Gastroesophageal sphincter (tissue), 4 donors: ENCODE results near the gene TEX101. TPM values are rescaled to one million over a fixed set of nuclear protein-coding genes. Genes with fewer than 3 reads are reported as not detected.
A peak's percentile ranks its signal among the peaks of the same experiment; 100 is the strongest.
"Not testable (repeated sequence)": the region's sequence is repeated elsewhere in the genome, so short reads cannot be mapped to it uniquely, and the experiment has no call there.

Experiments used
- ATAC-seq: fragments of 150-250 bp; one replicate; pipeline ENCODE4 v1.9.1; 2016; ENCODE audit warnings: mild to moderate bottlenecking, moderate library complexity
- H3K27ac ChIP-seq, 4 donors: fragments of 200-600 bp; sonication (generic) in 3 of 4; 1 replicate in 3 of 4; 2 replicates in 1 of 4; pipeline ENCODE4 v1.5.1; 2016 to 2019
- H3K27me3 ChIP-seq: fragments of 200-600 bp; sonication (generic); one replicate; pipeline ENCODE4 v1.5.1; 2019
- H3K36me3 ChIP-seq, 2 donors: fragments of 200-600 bp; sonication (generic); one replicate each; pipeline ENCODE4 v1.5.1; 2019; ENCODE audit warnings: control low read depth in 1 of 2
- H3K4me1 ChIP-seq, 3 donors: fragments of 200-600 bp; sonication (generic); 1 replicate in 2 of 3; 2 replicates in 1 of 3; pipeline ENCODE4 v1.5.1; 2016 to 2019; ENCODE audit warnings: control low read depth in 2 of 3
- H3K4me3 ChIP-seq, 2 donors: fragments of 200-600 bp; sonication (generic); one replicate each; pipeline ENCODE4 v1.5.1; 2019; ENCODE audit warnings: mild to moderate bottlenecking in 1 of 2, moderate library complexity in 1 of 2
- H3K9me3 ChIP-seq, 3 donors: fragments of 200-600 bp; sonication (generic); one replicate each; pipeline ENCODE4 v1.5.1; 2017 to 2019; ENCODE audit warnings: control low read depth in 2 of 3
- EP300 ChIP-seq: sonication (generic); formaldehyde crosslinking; IDR thresholded peaks from one replicate; pipeline ENCODE4 v1.6.1; 2017; ENCODE audit warnings: antibody characterized with exemption, mild to moderate bottlenecking
- POLR2A ChIP-seq, 2 donors: fragments of 450-650 bp; IDR thresholded peaks; one replicate each; pipeline ENCODE4 v1.6.1; 2017; ENCODE audit warnings: antibody characterized with exemption in 2 of 2, mild to moderate bottlenecking in 2 of 2, moderate library complexity in 1 of 2
- POLR2AphosphoS5 ChIP-seq: sonication (generic); formaldehyde crosslinking; IDR thresholded peaks from one replicate; pipeline ENCODE4 v1.6.1; 2017; ENCODE audit warnings: antibody characterized with exemption
- WGBS, 2 donors: methylation state at CpG; one replicate each; pipeline ENCODE4 v1.1.5; 2018; ENCODE audit warnings: low coverage in 1 of 2; 5-methylcytosine and 5-hydroxymethylcytosine counted together
- total RNA-seq, 4 donors: library from RNA; depleted of rRNA; stranded (reverse); fragments of >200 nt; gene quantifications; one replicate each; pipeline ENCODE4 v1.1.0, GENCODE V29; 2016
- TF ChIP-seq, protein P1 (sequence below), 4 experiments: fragments of 200-600 bp in 2 of 4; fragments of 450-650 bp in 2 of 4; sonication (generic) in 1 of 4; IDR thresholded peaks; one replicate each; pipeline ENCODE4 v1.5.1; 2017 to 2019; ENCODE audit warnings: antibody characterized with exemption in 4 of 4, mild to moderate bottlenecking in 2 of 4, moderate library complexity in 2 of 4

Gene TEX101
- total RNA-seq, 4 donors from 2014 or later = not detected

DNA sequence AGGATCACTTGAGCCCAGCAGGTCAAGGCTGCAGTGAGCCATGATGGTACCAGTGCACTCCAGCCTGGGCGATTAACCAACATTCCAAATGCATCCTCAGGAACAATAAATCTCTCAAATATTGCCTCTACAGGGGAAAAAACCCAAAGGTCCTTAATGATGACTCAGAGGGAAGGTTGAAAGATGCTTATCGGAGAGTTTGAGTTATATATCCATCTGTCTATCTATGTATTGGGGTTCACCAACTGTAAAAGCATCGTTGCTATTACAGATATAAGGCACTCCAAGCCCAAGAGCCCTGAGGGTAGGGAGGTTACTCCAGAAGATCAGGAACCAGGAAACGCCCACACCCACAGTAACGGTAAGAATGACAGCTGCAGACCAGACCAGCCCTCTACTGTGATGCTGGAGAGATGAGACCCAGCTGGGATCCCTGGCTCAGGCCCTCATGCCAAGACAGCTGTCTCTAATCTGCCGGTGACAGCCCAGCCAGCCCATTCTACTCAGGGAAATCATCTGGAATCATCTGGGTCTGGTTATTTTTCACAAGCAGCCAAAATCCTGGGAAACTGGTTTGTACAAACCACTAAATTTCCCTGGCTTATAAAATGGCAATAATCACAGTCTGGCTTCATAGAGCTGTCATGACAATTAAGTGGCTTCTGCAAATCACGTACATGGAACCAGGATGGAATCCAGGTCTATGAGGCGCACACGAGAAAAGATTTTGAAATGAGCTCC is 23.8 kb downstream of the TEX101 start:
- H3K9me3 ChIP-seq = no peaks in the 10 kb centered on the region
- ATAC-seq = peak; percentile 93
- WGBS, 2 donors = 11 to 35% methylated on average over 4 to 8 of the region's 9 CpGs
- H3K4me1 ChIP-seq = peaks cover 0 to 15% (median 5%) of the 10 kb centered on the region in 3 donors
- TF ChIP-seq EP300 (no peak), POLR2AphosphoS5 (peak; percentile 85)
- no peak overlapping the region for H3K4me3 ChIP-seq
- peaks cover 13% of the 10 kb centered on the region for H3K27me3 ChIP-seq
- no peaks in the 10 kb centered on the region for H3K36me3 ChIP-seq
- peak overlapping the region in 1 of 4 donors; percentile 59 for H3K27ac ChIP-seq

DNA sequence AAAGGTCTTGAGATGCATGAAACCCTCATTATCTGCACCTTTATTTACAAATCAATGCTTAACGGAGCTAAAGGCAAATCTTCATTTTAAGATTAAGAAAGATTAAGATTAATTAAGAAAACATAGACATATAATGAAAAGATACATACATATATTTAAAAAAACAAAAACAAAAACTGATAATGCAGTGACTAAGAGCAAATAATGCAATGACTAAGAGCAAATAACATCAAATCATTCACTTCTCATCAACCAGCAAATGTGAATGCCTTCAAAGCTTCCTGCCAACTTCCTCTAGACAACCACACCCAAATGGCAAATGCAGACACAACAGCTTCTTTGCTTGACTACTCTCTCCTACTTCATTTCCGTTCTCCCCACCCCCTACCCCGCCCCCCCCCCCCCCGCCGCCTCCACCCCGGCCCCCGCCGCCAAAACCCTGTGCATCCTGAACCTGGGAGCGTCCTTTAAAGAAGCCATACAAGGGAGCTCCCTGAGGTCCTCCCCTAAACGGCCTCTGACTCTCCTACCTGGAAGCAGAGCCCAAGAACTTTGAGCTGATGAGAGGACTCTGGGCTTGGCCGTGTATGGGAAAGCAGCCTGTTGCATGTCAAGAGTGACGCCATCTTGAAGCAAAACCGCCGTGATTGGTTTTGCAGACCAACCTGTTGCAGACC is 24.5 kb downstream of the TEX101 start:
- peak; percentile 62 for ATAC-seq
- 6 to 20% methylated on average over 2 of the region's 14 CpGs for WGBS, 2 donors

DNA sequence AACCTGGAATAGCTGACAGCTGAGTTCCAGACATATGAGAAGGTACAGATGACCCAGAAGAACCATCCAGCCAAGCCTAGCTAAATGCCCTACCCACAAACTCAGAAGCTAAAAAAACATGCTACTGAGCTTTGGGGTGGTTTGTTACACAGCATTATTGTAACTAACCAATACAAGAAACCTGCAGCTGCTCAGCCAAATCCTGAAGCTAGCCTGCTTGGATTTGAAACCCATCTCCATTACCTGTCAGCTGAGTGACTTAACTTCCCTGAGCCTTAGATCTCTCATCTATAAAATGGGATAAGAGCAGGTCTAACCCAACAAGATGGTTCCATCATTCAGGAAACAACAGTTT is 25.0 kb downstream of the TEX101 start:
- Histone ChIP-seq H3K36me3 (no peaks in the 10 kb centered on the region), H3K4me1 (peaks cover 0 to 15% (median 5%) of the 10 kb centered on the region in 3 donors), H3K27ac (peak overlapping the region in 1 of 4 donors; percentile 20), H3K4me3 (no peak overlapping the region), H3K27me3 (peaks cover 13% of the 10 kb centered on the region), H3K9me3 (no peaks in the 10 kb centered on the region)
- no peak for ATAC-seq
- no peak for TF ChIP-seq EP300
- no peak for TF ChIP-seq POLR2AphosphoS5
- TF ChIP-seq, protein P1, sequence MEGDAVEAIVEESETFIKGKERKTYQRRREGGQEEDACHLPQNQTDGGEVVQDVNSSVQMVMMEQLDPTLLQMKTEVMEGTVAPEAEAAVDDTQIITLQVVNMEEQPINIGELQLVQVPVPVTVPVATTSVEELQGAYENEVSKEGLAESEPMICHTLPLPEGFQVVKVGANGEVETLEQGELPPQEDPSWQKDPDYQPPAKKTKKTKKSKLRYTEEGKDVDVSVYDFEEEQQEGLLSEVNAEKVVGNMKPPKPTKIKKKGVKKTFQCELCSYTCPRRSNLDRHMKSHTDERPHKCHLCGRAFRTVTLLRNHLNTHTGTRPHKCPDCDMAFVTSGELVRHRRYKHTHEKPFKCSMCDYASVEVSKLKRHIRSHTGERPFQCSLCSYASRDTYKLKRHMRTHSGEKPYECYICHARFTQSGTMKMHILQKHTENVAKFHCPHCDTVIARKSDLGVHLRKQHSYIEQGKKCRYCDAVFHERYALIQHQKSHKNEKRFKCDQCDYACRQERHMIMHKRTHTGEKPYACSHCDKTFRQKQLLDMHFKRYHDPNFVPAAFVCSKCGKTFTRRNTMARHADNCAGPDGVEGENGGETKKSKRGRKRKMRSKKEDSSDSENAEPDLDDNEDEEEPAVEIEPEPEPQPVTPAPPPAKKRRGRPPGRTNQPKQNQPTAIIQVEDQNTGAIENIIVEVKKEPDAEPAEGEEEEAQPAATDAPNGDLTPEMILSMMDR (IDR thresholded peaks at IDR 0.05) = no peak
- TF ChIP-seq POLR2A (IDR thresholded peaks at IDR 0.05) = no peak

More for the DNA sequence above, 24.5 kb downstream of the TEX101 start:
- no peak overlapping the region for H3K4me3 ChIP-seq
- peaks cover 0 to 15% (median 5%) of the 10 kb centered on the region in 3 donors for H3K4me1 ChIP-seq
- H3K36me3 ChIP-seq = no peaks in the 10 kb centered on the region
- TF ChIP-seq POLR2A (IDR thresholded peaks at IDR 0.05) (no peak), EP300 (no peak), POLR2AphosphoS5 (no peak)
- TF ChIP-seq, protein P1 (IDR thresholded peaks at IDR 0.05) = no peak
- peaks cover 13% of the 10 kb centered on the region for H3K27me3 ChIP-seq
- peak overlapping the region in 1 of 4 donors; percentile 59 for H3K27ac ChIP-seq
- no peaks in the 10 kb centered on the region for H3K9me3 ChIP-seq

DNA sequence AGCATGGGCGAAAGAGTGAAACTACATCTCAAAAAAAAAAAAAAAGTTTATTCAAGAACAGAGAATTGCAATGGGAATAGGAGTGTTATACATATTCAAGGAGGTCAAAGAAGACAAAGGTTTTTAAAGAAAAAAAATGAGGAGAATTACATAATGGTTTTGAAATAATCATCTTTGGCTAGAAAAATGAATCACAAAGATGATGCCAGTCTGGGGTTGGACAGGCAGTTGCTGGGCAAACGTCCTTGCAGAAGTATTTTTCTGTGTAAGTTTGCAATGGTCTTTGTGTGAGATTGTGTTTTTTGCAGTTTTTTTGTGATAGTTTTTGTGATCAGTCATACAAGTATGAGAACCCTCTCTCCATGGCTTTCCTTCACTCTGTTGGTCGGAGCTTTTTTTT is 27.0 kb downstream of the TEX101 start:
- ATAC-seq = no peak

DNA sequence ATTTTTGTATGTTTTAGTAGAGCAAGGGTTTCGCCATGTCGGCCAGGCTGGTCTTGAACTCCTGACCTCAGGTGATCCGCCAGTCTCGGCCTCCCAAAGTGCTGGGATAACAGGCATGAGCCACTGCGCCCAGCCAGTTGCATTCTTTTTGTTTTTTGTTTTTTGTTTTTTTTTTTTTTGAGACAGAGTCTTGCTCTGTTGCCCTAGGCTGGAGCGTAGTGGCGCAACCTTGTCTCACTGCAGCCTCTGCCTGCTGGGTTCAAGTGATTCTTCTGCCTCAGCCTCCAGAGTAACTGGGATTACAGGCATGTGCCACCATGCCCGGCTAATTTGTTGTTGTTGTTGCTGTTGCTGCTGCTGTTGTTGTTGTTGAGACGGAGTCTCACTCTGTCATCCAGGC is 29.4 kb downstream of the TEX101 start:
- 77 to 90% methylated on average over 6 to 8 of the region's 9 CpGs for WGBS, 2 donors
- ATAC-seq, H3K4me3 ChIP-seq, H3K27ac ChIP-seq, H3K36me3 ChIP-seq, H3K9me3 ChIP-seq, H3K4me1 ChIP-seq, H3K27me3 ChIP-seq: not testable (repeated sequence)

More for the DNA sequence above, 27.0 kb downstream of the TEX101 start:
- Histone ChIP-seq H3K36me3 (no peaks in the 10 kb centered on the region), H3K9me3 (no peaks in the 10 kb centered on the region), H3K27me3 (peaks cover 13% of the 10 kb centered on the region), H3K27ac (no peak overlapping the region), H3K4me3 (no peak overlapping the region), H3K4me1 (peaks cover 0 to 15% (median 5%) of the 10 kb centered on the region in 3 donors)
- 45 to 60% methylated on average over 3 of the region's 3 CpGs for WGBS, 2 donors
- TF ChIP-seq POLR2AphosphoS5 = no peak
- no peak for TF ChIP-seq POLR2A (IDR thresholded peaks at IDR 0.05)
- TF ChIP-seq, protein P1 (IDR thresholded peaks at IDR 0.05) = no peak
- TF ChIP-seq EP300 = no peak
